Left colon (tissue), 2 donors: ENCODE measurements around the gene CCNI2. TPM values are rescaled to one million over a fixed set of nuclear protein-coding genes. Genes with fewer than 3 reads are reported as not detected.
A peak's percentile ranks its signal among the peaks of the same experiment; 100 is the strongest.

ENCODE experiments used
- ATAC-seq: fragments of 200-7000 bp; cut with Tn5 transposase; one replicate; pipeline ENCODE4 v1.9.1; 2020; ENCODE audit warnings: mild to moderate bottlenecking, moderate library complexity
- DNase-seq, 2 donors: peaks; one replicate each; pipeline ENCODE4 v3.0.0-alpha.2; 2020
- intact Hi-C, 2 donors: fragments of 100-400 bp; cut with DNase I in 1 of 2; cut with micrococcal nuclease in 1 of 2; formaldehyde crosslinking; loops; one replicate each; pipeline versions ENCODE4 v1.11.2 to v1.14.0; 2022; cut with DNase I, micrococcal nuclease
- total RNA-seq, 2 donors: library from RNA; stranded (reverse); fragmentation: NEBNext Ultra II Directional; extraction: Animal tissue kit (Norgen Biotek cat#: 25700); gene quantifications; one replicate each; pipeline ENCODE4 v1.2.1, GENCODE V29; 2021
- donor health status: DM: no; HTN: no; CAD: no.
- donor health status: DM: yes; HTN: yes; CAD: no.

CCNI2 gene
- total RNA-seq, 2 donors from 2014 or later = 11.4 to 13.4 TPM

- intact Hi-C loops = no loop called here
- DNase-seq = no peak
- no peak for ATAC-seq
These were observed 15.2 kb downstream of the CCNI2 start for GRCh38 chr5:132762246-132763000.

DNA sequence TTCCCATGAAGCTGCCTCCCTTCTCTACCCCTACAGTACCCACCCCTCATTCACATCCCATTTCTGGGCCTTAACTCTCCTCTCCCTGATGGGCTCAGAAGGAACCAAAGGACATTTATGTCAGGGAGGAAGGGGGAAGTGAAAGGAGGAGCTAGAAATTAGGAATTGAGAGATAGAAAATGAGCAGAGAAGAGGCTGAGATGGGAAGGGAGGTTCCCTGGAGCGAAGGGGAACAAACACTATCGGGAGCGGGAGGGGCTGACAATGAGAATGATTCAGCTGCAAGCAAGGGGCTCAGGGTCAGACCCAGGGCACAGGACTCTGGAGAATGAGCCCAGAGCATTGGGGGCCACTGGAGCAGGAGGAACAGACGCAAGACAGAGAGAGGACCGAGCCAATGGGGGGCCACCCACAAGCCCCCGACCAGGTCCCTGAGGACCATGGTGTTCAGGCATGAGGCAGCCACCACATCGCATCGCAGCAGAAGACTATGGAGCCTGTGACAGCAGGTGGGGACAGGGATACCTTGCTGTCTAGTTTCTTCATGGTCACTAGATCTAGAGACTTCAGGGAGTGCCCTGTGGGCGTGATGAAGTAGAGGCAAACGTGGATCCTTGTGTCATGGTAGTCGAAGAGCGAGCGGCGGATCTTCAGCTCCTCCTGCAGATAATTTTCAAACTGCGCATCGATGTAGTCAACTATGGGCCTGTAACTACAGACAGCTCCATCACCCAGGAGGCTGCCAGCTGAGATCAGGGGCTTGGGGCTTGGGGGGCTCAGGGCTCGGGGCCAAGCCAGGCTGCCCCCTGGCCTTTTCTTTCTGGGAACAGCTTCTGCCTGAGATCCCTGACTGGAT is 16.2 kb downstream of the CCNI2 start:
- DNase-seq (no peak), ATAC-seq (no peak)
- intact Hi-C loops = no loop called here

DNA sequence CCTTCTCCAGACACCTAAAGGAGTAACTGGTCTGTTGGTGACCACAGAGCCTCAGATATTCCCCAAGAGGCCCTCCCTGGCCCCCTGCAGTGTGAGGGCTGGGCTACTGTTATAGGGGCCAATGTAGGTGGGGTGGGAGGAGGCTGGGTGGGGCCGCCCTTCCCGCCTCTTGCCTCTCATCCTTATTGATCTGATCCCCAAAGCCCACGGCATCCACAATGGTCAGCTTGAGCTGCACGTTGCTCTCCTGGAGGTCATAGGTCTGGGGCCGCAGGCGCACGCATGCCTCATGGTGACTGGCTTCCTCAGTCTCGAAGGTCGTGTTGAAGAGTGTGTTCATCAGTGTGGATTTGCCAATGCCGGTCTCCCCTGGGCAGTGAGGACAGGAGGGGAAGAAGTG is 16.8 kb downstream of the CCNI2 start:
- ATAC-seq (no peak), DNase-seq (no peak)
- intact Hi-C loops = no loop called here

DNA sequence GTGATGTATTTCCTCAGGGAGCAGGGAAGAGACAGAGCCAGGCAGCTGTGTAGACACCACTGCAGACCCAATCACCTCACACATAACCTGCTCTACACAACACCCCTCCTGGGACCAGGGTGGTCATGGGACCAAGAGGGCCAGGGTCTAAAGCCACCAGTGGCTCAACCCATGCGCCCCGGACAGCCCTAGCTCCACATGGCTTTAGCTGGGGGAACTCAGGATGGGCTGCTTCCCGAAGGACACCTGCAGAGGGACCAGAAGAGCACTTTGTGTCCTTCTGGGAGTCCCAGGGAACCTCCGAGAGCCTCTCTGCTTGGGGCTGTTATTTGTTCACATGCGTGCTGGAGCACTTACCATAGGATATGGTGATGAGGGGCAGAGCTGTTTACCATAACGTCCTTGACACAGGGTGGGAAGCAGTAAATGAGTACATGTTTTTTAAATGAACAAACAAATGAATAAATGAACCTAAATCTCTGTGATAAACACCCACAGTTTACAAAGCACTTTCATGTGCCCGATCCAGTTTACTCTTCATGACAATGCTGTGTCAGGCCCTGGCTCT is 17.5 kb downstream of the CCNI2 start:
- DNase-seq = no peak
- intact Hi-C loops = no loop called here
- no peak for ATAC-seq

- DNase-seq (no peak), ATAC-seq (no peak)
- intact Hi-C loops = no loop called here
These were observed 18.2 kb downstream of the CCNI2 start for GRCh38 chr5:132765311-132766019.

DNA sequence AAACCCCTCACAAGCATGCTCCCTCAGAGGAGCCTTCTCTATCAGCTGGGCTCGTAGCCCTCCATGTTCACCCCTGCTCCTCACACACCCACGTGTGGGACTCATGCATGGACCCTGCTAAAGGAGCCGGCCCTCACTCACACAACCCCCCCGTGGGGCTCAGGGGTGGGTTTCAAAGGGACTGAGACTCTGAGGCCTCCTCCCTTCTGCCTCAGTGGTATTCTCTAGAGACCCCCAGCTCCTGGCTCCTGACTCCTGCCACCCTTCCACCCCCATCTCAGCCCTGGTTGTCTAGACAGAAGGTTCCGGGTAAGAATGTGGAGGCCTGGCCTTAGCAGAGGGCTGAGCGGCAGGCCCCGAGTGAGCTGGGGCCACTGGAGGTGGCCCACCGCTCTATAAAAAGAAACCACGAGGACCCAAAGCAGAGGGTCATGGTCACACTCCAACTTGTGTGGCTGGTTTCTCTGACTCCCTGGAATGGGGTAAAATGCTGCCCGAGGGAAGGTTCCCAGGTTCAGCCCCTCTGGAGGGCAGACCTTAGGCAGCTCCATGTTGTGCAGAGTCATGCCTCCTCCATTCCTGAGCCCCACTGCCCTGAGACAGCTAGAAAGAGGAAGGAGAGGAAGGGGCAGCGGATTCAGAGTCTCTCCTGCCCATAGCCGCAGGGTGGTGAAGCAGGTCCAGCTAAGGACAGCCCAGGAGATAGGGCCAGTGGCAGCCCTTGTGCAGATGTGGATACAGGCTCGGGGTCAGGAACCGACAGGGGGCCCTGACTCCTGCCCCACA is 19.0 kb downstream of the CCNI2 start:
- intact Hi-C loops = no loop called here
- DNase-seq (no peak), ATAC-seq (no peak)

GRCh38 chr5:132766806-132767055 is 19.5 kb downstream of the CCNI2 start:
- DNase-seq = no peak
- intact Hi-C loops = no loop called here
- ATAC-seq = no peak

GRCh38 chr5:132767150-132767549 is 19.9 kb downstream of the CCNI2 start:
- ATAC-seq (no peak), DNase-seq (no peak)
- intact Hi-C loops = no loop called here

DNA sequence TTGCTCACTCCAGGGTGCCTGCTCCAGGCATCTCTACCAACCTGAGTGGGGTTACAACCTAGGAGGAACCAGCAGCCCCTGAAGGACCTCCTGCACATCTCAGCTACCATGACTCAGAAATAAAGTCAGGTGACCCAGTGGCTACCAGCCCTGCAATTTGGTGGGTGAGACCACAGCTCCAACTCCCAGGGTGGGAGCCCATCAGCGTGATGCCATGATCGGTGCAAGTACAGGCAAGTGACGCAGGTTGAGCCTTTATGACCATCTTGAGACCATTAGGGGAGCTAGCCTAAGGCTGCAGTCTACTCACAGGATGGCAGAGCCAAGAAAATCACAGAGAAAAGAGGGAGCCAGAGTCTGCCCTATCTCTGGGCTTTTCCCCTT is 21.3 kb downstream of the CCNI2 start:
- DNase-seq = no peak
- ATAC-seq = no peak
- intact Hi-C loops = no loop called here

DNA sequence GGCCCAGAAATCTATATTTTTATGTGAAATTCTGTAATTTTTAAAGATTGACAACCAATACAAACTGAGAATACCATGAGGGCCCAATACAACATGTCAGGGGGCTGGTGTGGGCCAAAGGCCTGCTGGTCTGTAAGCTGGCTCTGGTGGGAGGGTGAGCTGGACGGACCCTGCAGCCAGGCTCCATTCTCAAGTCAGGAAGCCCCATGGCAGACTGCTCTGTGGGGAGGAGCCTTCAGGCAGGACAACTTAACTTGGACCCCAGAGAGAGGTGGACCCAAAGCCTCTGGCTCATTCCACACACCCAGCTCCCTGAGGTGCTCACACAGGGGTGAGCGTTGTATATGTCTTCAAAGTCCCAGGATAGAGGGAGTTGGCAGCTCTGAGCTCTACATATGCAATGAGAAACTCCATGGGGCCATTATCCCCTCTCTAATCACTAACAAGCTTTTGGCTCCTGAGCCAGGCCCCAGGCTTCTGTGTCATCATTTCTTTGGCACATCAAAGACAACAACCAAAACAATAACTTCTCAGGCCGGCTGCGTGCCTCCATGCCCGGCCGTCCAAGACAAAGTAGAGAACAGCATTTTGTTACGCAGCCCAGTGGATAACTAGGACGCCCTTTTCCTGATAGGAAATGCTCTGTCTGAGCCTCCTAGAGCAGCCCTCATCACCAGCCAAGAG is 23.4 kb downstream of the CCNI2 start:
- DNase-seq (no peak), ATAC-seq (no peak)
- intact Hi-C loops = no loop called here

GRCh38 chr5:132771503-132771998 is 24.3 kb downstream of the CCNI2 start:
- intact Hi-C loops = no loop called here
- ATAC-seq (no peak), DNase-seq (no peak)

- intact Hi-C loops = no loop called here
- ATAC-seq (no peak), DNase-seq (no peak)
These were observed 25.3 kb downstream of the CCNI2 start for GRCh38 chr5:132772291-132773070.

GRCh38 chr5:132773114-132773513 is 25.9 kb downstream of the CCNI2 start:
- intact Hi-C loops = no loop called here
- ATAC-seq (no peak), DNase-seq (no peak)

DNA sequence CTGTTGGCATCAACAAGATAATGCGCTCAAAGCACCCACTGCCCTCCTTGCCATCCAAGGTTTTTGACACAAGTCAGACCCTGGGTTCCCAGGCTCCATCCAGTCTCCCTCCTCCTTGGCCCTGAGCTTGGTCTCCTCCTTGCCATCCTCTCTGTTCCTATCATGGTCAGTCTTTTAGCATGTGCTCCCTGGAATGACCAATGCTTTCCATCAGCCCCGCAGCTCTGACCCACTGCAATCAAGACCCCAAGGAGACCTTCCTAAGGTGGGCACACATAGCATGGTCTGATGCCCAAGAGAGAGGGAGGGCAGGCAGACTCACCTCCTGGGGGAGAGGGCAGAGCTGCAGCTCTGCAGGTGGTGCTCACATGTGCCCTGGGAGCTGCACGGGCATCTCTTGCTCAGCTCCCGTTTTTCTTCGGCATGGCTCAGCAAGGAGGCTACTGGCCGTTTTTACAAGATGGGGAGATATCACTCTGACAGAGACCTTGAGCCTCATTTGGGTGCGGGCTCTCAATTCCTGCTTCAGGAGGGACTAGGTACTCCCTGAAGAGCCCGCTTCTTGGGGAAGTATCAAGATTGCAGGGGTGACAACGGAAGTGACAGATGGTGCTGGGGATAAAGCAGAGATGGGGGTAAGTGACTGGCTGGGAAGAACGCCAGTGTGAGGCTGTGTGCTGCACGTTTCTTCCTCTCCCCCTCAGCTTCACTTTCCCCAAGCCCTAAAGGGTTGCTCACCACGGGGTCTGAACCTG is 26.6 kb downstream of the CCNI2 start:
- DNase-seq = no peak
- ATAC-seq = no peak
- intact Hi-C loops = no loop called here

- intact Hi-C loops = no loop called here
- no peak for ATAC-seq
- DNase-seq = no peak
These were observed 27.2 kb downstream of the CCNI2 start for GRCh38 chr5:132774406-132774805.

DNA sequence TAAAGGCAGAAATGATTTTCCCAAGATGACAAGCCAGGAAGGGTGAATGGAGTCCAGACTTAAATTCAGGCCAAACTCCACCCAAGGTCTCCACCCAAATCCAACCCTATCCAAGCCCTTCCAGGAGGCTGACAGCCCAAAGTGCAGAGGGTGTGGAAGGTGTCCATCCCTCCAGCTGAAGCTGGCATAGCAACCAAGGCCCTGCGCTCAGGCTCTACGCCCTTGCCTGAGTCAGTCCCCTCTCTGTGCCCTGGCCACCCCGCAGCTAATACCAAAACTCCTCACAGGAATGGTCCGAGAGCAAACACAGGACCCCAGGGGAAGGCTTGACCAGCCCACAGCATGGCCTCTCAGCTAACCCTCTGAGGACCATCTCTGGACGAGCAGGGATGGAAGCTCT is 27.7 kb downstream of the CCNI2 start:
- intact Hi-C loops = no loop called here
- peak; percentile 40 for ATAC-seq
- DNase-seq = no peak

DNA sequence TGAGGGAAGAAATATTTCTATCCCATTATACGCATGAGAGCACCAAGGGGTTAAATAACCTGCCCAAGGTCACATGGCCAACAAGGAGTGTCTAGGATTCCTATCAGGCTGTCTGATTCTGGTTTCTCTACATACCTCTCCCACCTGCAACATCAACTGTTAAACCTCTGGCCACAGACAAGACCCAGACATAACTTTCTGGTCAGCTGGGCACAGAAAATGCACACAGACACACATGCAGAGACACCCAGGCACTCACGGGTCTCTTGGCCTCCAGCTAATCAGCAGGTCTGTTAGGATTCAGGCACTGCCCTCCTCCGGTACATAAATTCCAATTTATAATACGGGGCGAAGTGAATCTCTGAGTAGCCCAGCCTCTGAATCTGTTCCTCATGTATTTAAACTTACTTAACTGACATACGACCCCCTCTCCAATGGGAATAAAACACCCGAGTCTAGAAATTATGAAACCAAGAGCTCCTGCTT is 28.3 kb downstream of the CCNI2 start:
- intact Hi-C loops = no loop called here

More for the DNA sequence above, 28.3 kb downstream of the CCNI2 start:
- ATAC-seq (peak; percentile 27), DNase-seq (no peak)
